ENCODE measurements around the gene PGLYRP2.
A peak's percentile ranks its signal among the peaks of the same experiment; 100 is the strongest.

The PGLYRP2 gene

DNA sequence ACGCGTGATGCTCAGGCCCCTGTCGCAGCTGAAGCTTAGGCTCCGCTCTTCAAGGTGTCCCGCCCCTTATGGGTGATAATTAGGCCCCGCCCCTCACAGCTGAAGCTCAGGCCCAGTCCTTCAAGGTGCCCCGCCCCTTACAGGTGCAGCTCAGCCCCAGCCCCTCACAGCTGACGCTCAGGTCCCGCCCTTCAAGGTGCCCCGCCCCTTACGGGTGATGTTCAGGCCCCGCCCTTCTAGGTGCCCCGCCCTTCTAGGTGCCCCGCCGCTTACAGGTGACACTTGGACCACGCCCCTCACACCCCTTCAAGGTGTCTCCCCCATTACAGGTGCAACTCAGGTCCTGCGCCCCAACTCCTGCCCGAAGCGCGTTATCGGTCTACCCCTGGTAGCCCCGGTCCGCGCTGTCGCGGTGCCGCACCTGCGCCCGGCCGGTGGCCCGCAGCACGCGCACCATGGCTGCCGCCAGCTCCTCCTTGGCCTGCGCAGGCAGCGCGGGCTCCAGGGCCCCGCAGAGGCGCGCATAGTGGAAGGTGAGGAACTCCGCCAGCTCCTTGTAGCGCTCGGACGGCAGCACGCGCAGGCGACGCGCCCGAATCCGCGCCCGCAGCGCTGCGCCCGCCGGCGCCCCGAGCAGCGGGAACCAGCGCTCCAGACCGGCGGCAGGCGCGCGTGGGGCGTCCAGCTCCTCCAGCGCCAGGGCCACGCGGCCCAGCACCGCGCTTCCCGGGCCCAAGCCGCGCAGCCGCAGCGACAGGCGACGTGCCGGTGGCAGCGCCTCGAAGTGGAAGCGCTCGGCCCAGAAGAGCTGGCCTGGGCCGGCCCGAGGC, 22.2 kb downstream of the PGLYRP2 start:
- TF ChIP-seq, protein P1, sequence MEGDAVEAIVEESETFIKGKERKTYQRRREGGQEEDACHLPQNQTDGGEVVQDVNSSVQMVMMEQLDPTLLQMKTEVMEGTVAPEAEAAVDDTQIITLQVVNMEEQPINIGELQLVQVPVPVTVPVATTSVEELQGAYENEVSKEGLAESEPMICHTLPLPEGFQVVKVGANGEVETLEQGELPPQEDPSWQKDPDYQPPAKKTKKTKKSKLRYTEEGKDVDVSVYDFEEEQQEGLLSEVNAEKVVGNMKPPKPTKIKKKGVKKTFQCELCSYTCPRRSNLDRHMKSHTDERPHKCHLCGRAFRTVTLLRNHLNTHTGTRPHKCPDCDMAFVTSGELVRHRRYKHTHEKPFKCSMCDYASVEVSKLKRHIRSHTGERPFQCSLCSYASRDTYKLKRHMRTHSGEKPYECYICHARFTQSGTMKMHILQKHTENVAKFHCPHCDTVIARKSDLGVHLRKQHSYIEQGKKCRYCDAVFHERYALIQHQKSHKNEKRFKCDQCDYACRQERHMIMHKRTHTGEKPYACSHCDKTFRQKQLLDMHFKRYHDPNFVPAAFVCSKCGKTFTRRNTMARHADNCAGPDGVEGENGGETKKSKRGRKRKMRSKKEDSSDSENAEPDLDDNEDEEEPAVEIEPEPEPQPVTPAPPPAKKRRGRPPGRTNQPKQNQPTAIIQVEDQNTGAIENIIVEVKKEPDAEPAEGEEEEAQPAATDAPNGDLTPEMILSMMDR (conservative IDR thresholded peaks at IDR 0.05), result no peak
- H3K27ac ChIP-seq, result peak overlapping the region; percentile 72

DNA sequence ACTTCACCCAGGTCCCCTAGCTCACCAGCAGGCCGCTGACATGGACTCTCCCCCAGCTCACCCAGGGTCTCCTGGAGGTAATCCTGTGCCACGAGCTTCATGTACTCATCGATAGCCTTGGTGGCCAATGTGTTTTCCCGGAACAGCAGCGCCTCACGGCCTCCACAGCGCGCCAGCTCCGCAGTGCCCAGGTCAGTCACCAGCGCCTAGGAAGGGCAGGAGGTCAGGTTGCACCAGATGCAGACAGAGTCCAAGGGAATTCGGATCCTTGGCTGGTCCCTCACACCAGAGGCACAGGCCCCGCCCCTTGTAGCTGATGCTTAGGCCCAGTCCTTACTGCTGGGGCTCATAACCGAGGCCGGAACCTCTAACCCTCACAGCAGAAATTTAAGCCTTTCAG, 22.9 kb downstream of the PGLYRP2 start:
- TF ChIP-seq, protein P1 (conservative IDR thresholded peaks at IDR 0.05), result no peak
- peak overlapping the region; percentile 72; the same call in 1 of the 2 replicates for H3K27ac ChIP-seq

GRCh38 chr19:15455996-15456395, 23.3 kb downstream of the PGLYRP2 start:
- TF ChIP-seq, protein P1 (conservative IDR thresholded peaks at IDR 0.05), result no peak
- peak overlapping the region; percentile 72; the same call in 1 of the 2 replicates for H3K27ac ChIP-seq

- no peak overlapping the region for H3K27ac ChIP-seq
- TF ChIP-seq, protein P1 (conservative IDR thresholded peaks at IDR 0.05), result peak; percentile 26; the same call in 1 of the 2 replicates
These were observed 25.1 kb downstream of the PGLYRP2 start for GRCh38 chr19:15453906-15454860.

DNA sequence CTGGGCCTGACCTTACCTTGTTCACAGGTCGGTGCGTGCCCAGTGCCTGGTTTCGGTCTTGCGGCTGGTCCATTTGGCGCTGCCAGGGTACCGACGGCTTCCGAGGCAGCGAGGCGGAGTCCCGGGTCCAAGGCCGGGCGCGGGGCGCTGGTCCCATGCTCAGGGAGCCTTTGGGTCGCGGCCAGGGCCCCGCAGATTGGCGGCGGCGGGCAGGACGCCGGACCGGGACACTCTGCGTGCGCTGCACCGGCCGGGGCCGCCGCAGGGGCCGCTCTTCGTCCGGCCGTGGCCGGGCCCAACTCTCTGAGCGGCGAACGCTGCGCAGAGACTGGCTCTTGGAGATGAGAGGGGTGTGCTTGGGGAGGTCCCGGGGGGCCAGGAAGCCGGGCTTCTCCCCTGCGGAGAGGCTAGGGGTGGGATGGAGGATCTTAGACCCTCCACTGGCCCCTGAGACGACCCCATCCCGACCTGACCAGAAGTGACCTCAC, 26.2 kb downstream of the PGLYRP2 start:
- no peak overlapping the region for H3K27ac ChIP-seq
- TF ChIP-seq, protein P1 (conservative IDR thresholded peaks at IDR 0.05), result no peak

GRCh38 chr19:15452111-15453047, 26.9 kb downstream of the PGLYRP2 start:
- TF ChIP-seq, protein P1 (conservative IDR thresholded peaks at IDR 0.05), result no peak
- H3K27ac ChIP-seq, result no peak overlapping the region
